GM21717 (cell line): ENCODE results near the gene TSSK6.

Experiments used
- ATAC-seq: cut with Tn5 transposase; IDR thresholded peaks from one replicate; pipeline ENCODE4 v1.9.1; 2021; ENCODE audit warnings: mild to moderate bottlenecking, moderate library complexity; ENCODE audit not compliant: unreplicated experiment

The TSSK6 gene

DNA sequence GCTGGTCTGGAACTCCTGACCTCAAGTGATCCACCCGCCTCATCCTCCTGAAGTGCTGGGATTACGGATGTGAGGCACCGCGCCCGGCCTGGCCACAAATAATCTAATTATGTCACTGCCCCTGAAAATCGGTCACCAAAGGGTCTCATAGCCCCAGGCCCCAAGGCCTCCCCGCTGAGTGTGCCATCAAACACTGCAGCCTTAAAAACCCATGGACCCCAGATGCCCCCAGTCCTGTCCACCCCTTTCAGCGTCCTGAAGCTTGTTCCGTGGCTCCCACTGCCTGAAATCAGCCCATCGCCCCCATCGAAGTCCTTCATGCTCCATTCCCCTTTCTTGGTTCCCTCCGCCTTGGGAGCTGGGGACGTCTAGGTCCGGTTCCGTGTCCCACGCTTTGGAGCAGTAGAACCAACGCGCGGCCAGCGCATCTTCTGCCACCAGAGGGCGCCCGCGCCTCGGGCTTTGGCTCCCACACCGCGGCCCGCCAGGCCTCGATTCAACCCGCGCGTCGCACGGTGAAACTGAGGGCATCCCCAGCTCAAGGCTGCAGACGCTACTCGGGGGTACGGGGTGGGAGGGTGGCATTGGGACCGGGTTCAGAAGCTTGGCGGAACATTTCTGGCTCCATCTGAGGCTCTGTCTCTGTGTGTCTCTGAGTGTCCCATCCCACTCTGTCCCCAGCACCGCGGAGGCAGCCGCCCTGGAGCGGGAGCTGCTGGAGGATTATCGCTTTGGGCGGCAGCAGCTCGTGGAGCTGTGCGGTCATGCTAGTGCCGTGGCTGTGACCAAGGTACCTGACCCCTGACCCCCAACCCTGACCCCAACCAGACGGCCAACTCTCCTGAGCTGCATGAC is 16.8 kb upstream of the TSSK6 start:
- ATAC-seq: no peak

DNA sequence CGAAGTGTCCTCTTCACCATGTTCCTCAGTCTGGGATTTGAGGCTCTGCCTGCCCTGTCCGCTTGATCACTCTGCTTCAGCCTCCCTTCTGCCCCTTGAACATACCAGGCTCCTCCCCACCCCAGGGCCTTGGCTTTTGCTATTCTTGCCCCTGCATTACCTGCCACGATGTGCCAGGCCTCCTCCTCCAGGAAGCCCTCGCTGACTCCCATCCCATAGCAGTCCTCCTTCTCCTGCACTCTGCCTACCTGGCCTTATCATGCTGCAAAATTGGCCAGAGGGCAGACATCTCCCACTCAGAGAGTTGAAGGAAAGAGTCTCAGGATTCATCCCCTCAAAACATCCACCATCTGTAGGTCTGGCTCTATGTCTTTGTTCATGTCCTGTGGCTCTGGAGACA is 15.5 kb upstream of the TSSK6 start:
- no peak for ATAC-seq

DNA sequence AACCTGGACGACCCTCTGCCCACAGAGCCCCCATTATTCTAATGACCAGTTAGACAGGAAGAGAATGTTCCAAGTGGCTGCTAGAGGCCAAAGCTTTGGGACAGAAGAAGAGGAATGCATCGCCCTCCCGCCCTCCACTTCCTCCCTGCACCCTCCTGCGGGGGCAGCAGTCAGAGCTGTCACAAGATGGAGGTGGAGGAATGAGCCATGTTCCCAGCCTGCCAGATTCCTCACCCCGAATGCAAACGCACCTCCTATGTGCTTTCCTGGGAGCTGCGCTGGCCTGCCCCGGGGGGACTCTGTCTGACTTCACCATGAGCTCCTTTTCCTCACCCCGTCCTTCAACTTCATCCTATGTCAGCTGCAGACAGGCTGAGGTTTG is 15.1 kb upstream of the TSSK6 start:
- ATAC-seq: no peak

DNA sequence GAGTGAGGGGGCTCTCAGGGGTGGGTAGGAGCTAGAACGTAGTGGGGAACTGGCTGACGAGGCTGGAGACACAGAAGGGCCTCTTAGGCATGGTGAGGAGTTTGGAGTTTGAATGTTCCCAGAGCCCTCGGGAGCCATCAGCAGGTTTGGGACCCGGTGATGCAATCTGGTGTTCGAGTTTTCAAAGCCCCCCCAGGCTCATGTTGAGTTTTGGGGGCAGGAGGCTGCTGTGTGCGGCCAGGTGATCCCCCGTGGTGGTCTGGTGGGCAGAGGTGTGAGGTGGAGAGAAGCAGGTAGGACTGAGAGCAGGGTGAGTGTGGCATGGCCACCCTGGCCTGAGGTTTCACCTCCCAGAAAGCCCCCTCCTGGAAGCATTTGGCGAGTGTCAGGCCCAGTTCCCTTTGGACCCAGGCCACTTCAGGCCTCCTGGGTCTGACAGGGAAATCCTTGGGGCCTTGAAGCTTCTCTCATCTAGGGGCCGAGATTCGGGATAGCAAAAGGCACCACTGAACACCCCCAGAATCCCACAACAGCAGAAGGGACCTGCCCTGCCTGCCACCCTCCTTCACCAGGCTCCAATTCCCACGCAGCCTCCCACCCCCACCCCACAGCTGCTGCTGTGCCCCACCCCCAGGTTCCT is 14.6 kb upstream of the TSSK6 start:
- no peak for ATAC-seq

DNA sequence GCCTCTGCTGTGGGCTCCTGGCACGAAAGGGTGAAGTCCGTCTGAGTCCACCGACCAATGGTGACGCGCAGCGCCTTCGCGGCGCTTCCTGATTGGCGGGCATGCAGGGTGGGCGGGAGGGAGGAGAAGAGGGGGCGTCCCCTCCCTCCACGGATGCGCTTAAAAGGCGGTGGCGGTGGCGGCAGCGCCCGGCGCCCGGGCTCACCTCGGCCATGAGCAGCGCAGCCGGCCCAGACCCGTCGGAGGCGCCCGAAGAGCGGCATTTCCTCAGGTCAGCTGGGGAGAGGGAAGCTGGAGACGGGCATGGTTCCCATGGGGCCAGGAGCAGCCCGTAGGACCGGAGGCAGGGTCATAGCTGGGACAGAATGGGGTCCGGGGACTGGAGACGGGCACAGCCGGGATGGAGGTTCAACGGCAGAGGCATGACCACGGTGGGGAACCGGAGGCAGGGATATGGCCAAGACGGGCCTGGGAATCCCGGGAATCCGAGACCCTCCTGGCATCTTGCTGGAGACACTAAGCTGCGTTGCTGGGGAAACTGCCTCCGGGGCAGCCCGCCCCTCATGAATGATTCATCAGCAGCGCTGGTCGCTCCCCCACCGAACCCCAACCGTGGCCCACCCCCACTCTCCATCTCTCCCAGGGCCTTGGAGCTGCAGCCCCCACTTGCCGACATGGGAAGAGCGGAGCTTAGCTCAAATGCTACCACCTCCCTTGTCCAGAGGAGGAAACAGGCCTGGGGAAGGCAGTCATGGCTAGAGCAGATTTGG is 13.6 kb upstream of the TSSK6 start, which contains the start of gene YJEFN3:
YJEFN3 (plus strand) TSS at position 191 of the 770 bp plus-strand sequence; CDS start at position 213, 22 bp downstream.
- ATAC-seq: no peak

DNA sequence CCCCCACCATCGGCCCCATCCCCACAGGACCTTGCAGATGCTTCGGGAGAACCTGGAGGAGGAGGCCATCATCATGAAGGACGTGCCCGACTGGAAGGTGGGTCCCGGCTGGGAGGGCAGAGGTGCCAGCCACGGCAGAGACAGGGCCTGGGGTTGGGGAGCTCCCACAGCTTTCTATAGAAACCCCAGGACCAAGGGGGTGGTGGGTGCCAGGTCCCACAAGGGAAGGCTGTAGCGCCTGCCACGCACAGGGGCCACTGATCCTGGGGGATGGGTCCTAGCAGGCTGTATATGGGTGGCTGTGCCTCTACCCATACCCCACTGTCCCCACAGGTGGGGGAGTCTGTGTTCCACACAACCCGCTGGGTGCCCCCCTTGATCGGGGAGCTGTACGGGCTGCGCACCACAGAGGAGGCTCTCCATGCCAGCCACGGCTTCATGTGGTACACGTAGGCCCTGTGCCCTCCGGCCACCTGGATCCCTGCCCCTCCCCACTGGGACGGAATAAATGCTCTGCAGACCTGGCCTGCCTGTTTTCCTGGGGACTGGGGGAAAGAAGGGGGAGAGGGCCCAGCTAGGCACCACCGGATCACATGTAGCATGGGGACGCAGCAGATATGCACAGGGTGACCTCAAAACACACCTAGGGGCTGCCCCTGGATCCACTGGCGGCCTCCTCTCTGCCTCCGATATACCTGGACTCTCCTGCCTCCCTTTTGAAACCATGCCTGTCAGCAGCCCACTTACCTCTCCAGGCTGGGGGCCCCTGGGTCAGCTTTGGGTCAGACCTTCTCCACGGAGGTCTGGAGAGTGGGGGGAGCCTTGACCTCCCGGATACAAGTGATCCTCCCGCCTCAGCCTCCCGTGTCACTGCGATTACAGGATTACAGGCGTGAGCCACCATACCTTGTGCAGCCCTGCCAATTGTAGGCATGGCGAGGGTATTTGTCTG is 12.6 kb upstream of the TSSK6 start:
- ATAC-seq: no peak

DNA sequence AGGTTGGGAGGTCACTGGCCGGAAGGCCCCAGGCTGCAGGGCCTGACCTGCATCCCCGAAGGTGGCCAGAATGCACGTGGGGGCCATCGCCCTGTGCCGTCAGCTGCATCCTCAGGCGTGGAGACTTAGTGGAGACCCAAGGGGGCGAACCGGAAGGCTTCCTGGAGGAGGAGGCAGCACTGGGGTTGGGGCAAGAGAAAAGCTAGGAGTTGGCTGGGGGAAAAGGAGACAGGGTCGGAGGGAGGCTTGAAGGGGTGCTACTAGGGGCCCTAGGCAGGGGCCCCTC is 12.0 kb upstream of the TSSK6 start:
- no peak for ATAC-seq

DNA sequence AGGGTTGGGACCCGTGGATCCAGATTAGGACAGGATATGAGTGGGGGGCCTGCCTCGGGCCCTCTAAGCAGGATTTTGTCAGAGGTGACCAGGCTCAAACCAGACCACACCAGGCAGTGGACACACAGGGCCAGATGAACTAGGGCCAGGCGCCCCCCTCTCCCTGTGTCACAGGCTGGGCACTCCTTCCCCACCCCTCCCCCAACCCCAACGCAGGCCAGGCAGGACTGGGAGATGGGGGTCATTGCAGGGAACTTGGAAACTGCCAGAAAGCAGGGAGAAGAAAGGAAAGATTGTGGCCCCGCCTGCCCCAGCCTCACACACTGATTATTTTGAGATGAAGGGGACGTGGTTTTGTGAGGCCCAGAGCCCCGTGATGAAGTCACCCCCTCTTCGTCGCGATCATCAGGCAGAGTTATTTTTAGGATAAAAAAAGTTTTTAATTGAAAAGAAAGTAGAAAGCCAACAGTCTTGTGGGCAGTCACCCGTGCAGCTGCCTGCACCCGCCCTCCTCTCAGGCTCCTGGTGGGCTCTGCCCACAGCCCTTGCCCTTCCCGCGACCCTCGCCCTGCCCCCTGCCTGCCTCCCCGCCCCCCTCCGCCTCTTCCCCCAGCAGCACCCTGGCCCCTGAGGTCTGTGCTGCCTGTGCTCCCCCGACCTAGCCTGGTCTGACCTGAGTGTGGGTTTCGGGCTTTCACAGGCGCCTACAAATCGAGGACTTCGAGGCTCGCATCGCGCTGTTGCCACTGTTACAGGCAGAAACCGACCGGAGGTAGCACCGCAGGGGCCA is 11.4 kb upstream of the TSSK6 start:
- no peak for ATAC-seq

DNA sequence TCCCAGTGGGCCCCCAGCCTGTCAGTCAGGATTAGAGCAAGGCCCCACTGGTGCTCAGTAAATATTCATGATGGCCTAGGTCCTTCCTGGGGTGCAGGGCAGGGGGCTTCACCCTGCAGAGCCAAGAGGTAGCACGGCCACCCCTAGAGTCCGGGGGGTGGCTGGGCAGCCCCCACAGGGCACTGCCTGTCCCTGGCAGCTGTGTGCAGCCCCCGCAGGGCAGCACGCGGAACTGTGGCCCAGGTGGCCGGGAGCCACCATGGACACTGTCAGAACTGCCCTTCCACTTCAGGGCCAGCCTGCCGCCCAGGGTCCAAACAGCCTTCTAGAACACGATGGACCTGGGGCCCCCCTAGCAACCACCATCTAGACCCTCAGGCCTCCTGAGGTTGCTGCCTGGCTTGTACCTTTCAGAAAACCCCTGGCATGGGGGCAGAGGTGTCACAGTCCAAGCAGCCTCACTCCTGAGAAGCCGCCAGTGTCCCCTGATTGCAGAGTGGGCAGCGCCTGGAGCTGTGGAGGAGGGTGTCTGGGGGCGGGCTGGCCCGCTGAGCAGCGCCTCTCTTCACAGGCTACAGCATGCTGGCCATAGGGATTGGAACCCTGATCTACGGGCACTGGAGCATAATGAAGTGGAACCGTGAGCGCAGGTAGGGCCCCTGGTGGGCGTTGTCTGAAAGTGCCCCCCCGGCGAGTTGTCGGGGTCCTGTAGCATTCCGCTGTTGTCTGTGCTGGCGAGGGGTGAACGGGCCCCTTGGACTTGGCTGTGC is 10.4 kb upstream of the TSSK6 start:
- ATAC-seq: no peak

DNA sequence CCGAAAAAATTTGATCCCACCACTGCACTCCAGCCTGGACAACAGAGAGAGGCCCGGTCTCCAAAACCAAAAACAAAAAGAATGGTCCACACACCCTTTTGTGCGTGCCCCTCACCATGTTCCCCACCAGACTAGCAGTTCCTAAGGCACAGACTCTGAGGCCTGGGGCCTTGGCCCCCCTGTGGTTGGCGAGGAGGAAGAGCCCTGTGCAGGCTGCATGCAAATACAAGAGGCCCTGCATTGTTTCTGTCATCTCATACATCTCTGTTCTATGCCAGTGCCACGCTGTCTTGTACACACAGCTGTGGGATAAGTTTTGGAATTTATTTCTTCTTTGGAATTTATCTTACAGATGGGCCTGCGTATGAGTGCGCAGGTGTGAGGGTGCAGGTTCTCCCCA is 8.7 kb upstream of the TSSK6 start:
- ATAC-seq: no peak

DNA sequence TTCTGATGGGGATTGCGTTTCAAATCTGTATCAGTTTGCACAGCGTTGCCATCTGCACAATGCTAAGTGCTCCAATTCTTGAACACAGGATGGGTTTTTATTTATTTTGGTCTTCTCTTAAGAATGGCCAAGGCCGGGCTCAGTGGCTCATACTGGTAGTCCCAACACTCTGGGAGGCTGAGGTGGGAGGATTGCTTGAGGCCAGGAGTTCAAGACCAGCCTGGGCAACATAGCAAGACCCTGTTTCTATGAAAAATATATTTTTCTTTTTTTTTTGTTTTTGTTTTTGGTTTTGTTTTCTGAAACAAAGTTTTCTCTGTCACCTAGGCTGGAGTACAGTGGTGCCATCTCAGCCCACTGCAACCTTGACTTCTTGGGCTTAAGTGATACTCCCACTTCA is 7.8 kb upstream of the TSSK6 start:
- ATAC-seq: no peak

DNA sequence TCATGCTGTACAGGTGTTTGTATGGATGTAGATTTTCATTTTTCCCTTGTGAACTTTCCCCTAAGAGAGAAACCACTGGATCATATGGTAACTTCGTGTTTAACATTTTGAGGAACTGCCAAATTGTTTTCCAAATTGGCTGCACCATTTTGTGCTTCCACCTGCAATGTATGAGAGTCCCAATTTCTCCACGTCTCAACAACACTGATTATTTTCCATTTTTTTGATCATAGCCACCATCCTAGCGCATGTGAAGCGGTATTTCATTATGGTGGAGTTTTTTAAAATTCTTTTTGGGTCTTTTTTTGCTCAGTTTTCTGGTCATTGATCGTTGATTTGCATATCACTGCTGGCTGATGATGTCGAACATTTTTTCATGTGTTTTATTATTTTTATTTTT is 5.6 kb upstream of the TSSK6 start:
- no peak for ATAC-seq

DNA sequence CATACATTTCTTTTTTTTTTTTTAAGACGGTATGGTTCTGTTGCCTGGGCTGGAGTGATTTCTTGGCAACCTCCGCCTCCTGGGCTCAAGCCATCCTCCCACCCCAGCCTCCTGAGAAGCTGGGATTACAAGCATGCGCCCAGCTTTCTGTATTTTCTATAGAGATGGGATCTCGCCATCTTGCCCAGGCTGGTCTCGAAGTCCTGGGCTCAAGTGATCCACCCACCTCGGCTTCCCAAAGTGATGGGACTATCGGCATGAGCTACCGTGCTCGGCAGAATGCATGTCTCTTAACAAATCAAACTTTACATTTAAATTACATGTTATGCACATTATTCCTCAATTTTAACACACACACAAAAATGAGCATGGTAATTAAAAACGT is 1.9 kb upstream of the TSSK6 start:
- ATAC-seq: no peak

DNA sequence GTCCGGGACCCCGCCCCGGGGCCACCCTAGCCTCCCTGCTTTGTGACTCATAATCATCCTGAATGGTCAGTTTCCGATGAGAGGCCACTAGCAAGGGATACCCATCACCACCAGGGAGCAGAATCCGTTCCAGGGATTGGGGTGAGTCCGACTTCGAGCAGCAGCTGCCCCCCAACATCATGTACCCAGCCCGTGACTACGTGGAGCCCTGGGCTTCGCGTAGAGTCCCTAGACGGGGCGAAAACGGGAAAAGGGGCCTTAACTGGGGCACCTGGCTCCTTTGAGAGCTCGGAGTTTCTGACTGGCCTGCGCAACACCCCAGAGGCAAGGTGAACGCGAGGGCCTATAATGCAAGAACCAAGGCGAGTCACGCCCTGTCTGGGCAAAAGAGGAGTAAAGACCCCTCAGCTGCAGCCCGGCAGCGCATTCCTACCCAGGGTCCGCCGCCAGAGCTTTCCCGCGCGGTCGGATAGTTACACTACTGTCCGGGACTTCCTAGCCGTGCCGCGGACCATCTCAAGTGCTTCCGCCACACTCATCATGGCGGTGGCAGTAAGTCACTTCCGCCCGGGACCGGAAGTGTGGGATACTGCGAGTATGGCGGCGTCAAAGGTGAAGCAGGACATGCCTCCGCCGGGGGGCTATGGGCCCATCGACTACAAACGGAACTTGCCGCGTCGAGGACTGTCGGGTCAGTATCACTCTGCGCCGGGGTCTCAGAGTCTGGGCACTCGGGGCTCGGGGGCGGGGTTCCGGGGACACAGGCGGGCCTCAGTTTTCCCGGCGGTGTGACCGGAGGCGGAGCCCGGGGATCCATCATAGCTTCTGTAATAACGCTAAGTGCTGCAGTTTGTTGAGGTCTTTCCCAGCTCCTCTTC is 533 bp upstream of the TSSK6 start, which contains the start of gene NDUFA13:
NDUFA13 (plus strand) TSS at position 584 of the 878 bp plus-strand sequence; CDS start at position 598, 14 bp downstream.
- peak; percentile 82 for ATAC-seq

DNA sequence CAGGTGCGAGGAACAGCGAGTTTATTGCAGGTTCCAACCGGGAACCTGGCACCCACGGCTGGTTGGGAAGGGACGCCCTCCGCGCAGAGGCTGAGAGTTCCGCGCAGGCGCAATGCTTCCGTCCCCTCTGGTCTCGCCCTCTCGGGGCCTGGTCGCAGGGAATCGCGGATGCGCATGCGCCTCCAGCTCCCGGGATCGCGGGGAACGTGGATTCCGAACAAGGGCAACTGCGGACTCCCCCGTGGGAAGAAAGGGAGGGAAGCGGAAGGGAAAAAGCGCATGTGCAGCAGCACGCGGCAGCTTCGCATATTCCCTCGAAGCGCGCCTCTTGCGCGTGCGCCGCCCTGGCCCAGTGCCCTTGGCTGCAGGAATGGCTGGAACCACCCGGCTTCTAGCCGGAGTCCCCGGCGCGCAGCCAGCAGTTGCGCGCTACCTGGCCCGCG is 1.1 kb downstream of the TSSK6 start:
- ATAC-seq: no peak

DNA sequence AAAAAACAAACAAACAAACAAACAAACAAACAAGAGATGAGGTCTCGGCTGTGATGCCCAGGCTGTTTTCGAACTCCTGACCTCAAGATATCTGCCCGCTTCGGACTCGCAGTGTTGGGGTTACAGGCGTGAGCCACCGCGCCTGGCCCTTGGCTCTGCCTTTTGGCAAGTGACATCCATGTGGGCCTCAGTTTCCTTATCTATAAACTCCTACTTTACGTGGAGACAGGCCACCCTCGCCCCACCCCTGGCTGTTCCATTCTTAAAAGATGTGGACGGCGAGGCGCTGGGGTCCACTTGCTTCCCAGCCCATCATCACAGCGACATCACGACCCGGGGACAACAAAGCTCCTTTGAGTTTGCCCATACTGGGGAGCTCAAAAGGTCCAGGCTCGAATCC is 1.7 kb downstream of the TSSK6 start:
- ATAC-seq: no peak

DNA sequence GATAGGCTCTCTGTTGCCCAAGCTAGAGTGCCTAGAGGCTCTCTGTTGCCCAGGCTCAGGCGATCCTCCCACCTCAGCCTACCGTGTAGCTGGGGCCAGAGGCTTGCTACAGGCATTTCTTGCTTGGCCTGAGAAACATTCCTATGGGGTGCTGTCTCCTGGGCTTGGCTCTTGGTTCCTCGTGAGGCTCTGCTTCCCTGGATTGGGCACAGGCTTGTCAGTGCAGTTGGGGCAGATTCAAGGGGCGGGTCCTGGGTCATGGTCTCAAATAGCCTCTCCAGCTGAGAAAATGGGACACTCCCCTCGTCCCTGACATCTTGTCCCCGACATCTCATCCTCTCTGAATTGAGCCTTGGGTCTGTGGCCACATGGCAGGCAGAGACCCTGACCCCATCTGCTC is 4.9 kb downstream of the TSSK6 start:
- no peak for ATAC-seq

DNA sequence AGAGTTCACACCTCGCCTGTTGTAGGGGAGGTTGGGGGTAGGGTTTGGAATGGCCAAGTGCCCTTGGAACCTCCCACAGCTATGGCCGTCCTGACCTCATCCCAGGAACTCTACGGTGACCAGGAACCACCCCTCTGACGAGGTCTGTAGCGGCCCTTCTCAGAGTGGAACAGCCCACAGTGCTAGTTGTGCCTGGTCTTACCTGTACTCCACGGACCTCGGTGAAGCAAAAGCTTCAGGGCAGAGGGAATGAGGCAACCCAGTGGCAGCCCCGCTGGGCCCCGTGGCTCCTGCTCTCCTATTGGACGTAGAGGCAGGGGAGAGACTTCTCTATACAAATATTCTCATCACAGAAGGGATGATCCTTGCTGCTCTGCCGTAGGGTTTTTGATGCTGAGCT is 7.1 kb downstream of the TSSK6 start:
- ATAC-seq: no peak
